Rectal smooth muscle tissue (tissue), 1 donor: ENCODE measurements around the gene MRGPRF.

Experiments
- H3K27ac ChIP-seq: one replicate; pipeline ENCODE4 v1.7.0; 2013; ENCODE audit warnings: low read depth, low read length, inconsistent platforms
- H3K27me3 ChIP-seq: one replicate; pipeline ENCODE4 v1.7.0; 2013; ENCODE audit warnings: low read length; ENCODE audit not compliant: control insufficient read depth, insufficient read depth
- H3K36me3 ChIP-seq: one replicate; pipeline ENCODE4 v1.7.0; 2013; ENCODE audit warnings: low read length; ENCODE audit not compliant: control insufficient read depth, insufficient read depth
- H3K4me1 ChIP-seq: one replicate; pipeline ENCODE4 v1.7.0; 2013; ENCODE audit warnings: low read length; ENCODE audit not compliant: control insufficient read depth, insufficient read depth
- H3K4me3 ChIP-seq: one replicate; pipeline ENCODE4 v1.7.0; 2013; ENCODE audit warnings: low read length
- H3K9ac ChIP-seq: one replicate; pipeline ENCODE4 v1.7.0; 2013; ENCODE audit warnings: low read length

The MRGPRF gene

GRCh38 chr11:68966894-68967780, 45.9 kb downstream of the MRGPRF start:
- Histone ChIP-seq H3K9ac (no peak overlapping the region), H3K27me3 (no peaks in the 10 kb centered on the region), H3K36me3 (no peaks in the 10 kb centered on the region), H3K4me3 (no peak overlapping the region), H3K4me1 (no peaks in the 10 kb centered on the region), H3K27ac (no peak overlapping the region)

GRCh38 chr11:68965901-68966853, 46.9 kb downstream of the MRGPRF start:
- H3K27me3 ChIP-seq: no peaks in the 10 kb centered on the region
- no peak overlapping the region for H3K9ac ChIP-seq
- H3K27ac ChIP-seq: no peak overlapping the region
- H3K4me1 ChIP-seq: no peaks in the 10 kb centered on the region
- H3K4me3 ChIP-seq: no peak overlapping the region
- no peaks in the 10 kb centered on the region for H3K36me3 ChIP-seq

GRCh38 chr11:68963779-68964178, 49.3 kb downstream of the MRGPRF start:
- no peak overlapping the region for H3K27ac ChIP-seq
- H3K4me1 ChIP-seq: no peaks in the 10 kb centered on the region
- no peaks in the 10 kb centered on the region for H3K27me3 ChIP-seq
- no peak overlapping the region for H3K4me3 ChIP-seq
- no peak overlapping the region for H3K9ac ChIP-seq
- H3K36me3 ChIP-seq: no peaks in the 10 kb centered on the region

- H3K4me3 ChIP-seq: no peak overlapping the region
- no peak overlapping the region for H3K27ac ChIP-seq
- no peak overlapping the region for H3K9ac ChIP-seq
- H3K4me1 ChIP-seq: no peaks in the 10 kb centered on the region
- H3K27me3 ChIP-seq: no peaks in the 10 kb centered on the region
- H3K36me3 ChIP-seq: no peaks in the 10 kb centered on the region
These were observed 50.4 kb downstream of the MRGPRF start for GRCh38 chr11:68962527-68963250.

- peaks cover 4% of the 10 kb centered on the region for H3K4me1 ChIP-seq
- H3K36me3 ChIP-seq: no peaks in the 10 kb centered on the region
- no peaks in the 10 kb centered on the region for H3K27me3 ChIP-seq
- no peak overlapping the region for H3K9ac ChIP-seq
- H3K4me3 ChIP-seq: no peak overlapping the region
- no peak overlapping the region for H3K27ac ChIP-seq
These were observed 51.8 kb downstream of the MRGPRF start for GRCh38 chr11:68961245-68961644.

GRCh38 chr11:68960294-68961071, 52.6 kb downstream of the MRGPRF start:
- Histone ChIP-seq H3K27ac (no peak overlapping the region), H3K9ac (no peak overlapping the region), H3K4me1 (peaks cover 6% of the 10 kb centered on the region), H3K4me3 (no peak overlapping the region), H3K27me3 (no peaks in the 10 kb centered on the region), H3K36me3 (no peaks in the 10 kb centered on the region)

- Histone ChIP-seq H3K4me1 (peaks cover 14% of the 10 kb centered on the region), H3K9ac (no peak overlapping the region), H3K4me3 (no peak overlapping the region), H3K27me3 (no peaks in the 10 kb centered on the region), H3K27ac (no peak overlapping the region), H3K36me3 (no peaks in the 10 kb centered on the region)
These were observed 53.4 kb downstream of the MRGPRF start for GRCh38 chr11:68959465-68960293.

GRCh38 chr11:68958211-68958610, 54.8 kb downstream of the MRGPRF start:
- H3K36me3 ChIP-seq: no peaks in the 10 kb centered on the region
- H3K4me3 ChIP-seq: no peak overlapping the region
- no peak overlapping the region for H3K27ac ChIP-seq
- H3K4me1 ChIP-seq: peaks cover 15% of the 10 kb centered on the region
- no peaks in the 10 kb centered on the region for H3K27me3 ChIP-seq
- no peak overlapping the region for H3K9ac ChIP-seq

GRCh38 chr11:68956547-68957254, 56.3 kb downstream of the MRGPRF start:
- H3K27ac ChIP-seq: peak overlapping the region; percentile 86

GRCh38 chr11:68956142-68956541, 56.9 kb downstream of the MRGPRF start:
- Histone ChIP-seq H3K36me3 (no peaks in the 10 kb centered on the region), H3K4me1 (peaks cover 15% of the 10 kb centered on the region), H3K27ac (peak overlapping the region; percentile 86), H3K4me3 (no peak overlapping the region), H3K9ac (no peak overlapping the region), H3K27me3 (no peaks in the 10 kb centered on the region)

More at GRCh38 chr11:68956547-68957254, 56.3 kb downstream of the MRGPRF start:
- no peaks in the 10 kb centered on the region for H3K36me3 ChIP-seq
- H3K9ac ChIP-seq: no peak overlapping the region
- no peaks in the 10 kb centered on the region for H3K27me3 ChIP-seq
- peaks cover 15% of the 10 kb centered on the region for H3K4me1 ChIP-seq
- H3K4me3 ChIP-seq: no peak overlapping the region
